SK-N-SH treated with all-trans-retinoic acid at 6 μM for 48 hours (cell line): ENCODE measurements around the gene RECK.

Experiments
- ATAC-seq: fragments of 200-7000 bp; cut with Tn5 transposase; 3 replicates; pipeline ENCODE4 v1.9.1; 2020; ENCODE audit warnings: mild to moderate bottlenecking, moderate library complexity
- ARNTL ChIP-seq: fragments of 450-650 bp; formaldehyde crosslinking; IDR thresholded peaks from 2 replicates; pipeline ENCODE4 v1.5.0; 2020; ENCODE audit warnings: low read depth, mild to moderate bottlenecking, moderate library complexity, borderline replicate concordance
- BACH2 ChIP-seq: fragments of 250-450 bp; sonication (Bioruptor Pico); IDR thresholded peaks from 2 replicates; pipeline ENCODE4 v1.9.0; 2021; ENCODE audit warnings: mild to moderate bottlenecking, borderline replicate concordance
- CREB5 ChIP-seq: fragments of 250-450 bp; sonication (Bioruptor Pico); IDR thresholded peaks from 2 replicates; pipeline ENCODE4 v1.5.1; 2020; ENCODE audit warnings: low read depth, mild to moderate bottlenecking, moderate library complexity
- CSDC2 ChIP-seq: fragments of 250-450 bp; sonication (Bioruptor Pico); IDR thresholded peaks from 2 replicates; pipeline ENCODE4 v1.5.0; 2020; ENCODE audit warnings: mild to moderate bottlenecking, moderate library complexity
- CSRNP3 ChIP-seq: fragments of 250-450 bp; sonication (Bioruptor Pico); IDR thresholded peaks from 2 replicates; pipeline ENCODE4 v1.5.1; 2021; ENCODE audit warnings: mild to moderate bottlenecking, moderate library complexity
- ESRRG ChIP-seq: fragments of 250-450 bp; sonication (Bioruptor Pico); IDR thresholded peaks from 2 replicates; pipeline ENCODE4 v1.6.1; 2021; ENCODE audit warnings: mild to moderate bottlenecking
- GLIS3 ChIP-seq: fragments of 250-450 bp; sonication (Bioruptor Pico); IDR thresholded peaks from 2 replicates; pipeline ENCODE4 v1.5.0; 2020; ENCODE audit warnings: mild to moderate bottlenecking, moderate library complexity
- ISL1 ChIP-seq: fragments of 250-450 bp; sonication (Bioruptor Pico); IDR thresholded peaks from 2 replicates; pipeline ENCODE4 v2.1.2; 2022; ENCODE audit warnings: mild to moderate bottlenecking, moderate library complexity
- OSR1 ChIP-seq: fragments of 250-450 bp; sonication (Bioruptor Pico); IDR thresholded peaks from 2 replicates; pipeline ENCODE4 v1.8.0; 2022; ENCODE audit warnings: moderate library complexity, mild to moderate bottlenecking, inconsistent platforms
- PATZ1 ChIP-seq: fragments of 250-450 bp; sonication (Bioruptor Pico); IDR thresholded peaks from 2 replicates; pipeline ENCODE4 v1.8.0; 2020; ENCODE audit warnings: mild to moderate bottlenecking, moderate library complexity, borderline replicate concordance
- POU6F1 ChIP-seq: fragments of 250-450 bp; sonication (Bioruptor Pico); IDR thresholded peaks from 2 replicates; pipeline ENCODE4 v1.8.0; 2021; ENCODE audit warnings: low read depth, mild to moderate bottlenecking, moderate library complexity, borderline replicate concordance
- RARB ChIP-seq: fragments of 250-450 bp; sonication (Bioruptor Pico); IDR thresholded peaks from 2 replicates; pipeline ENCODE4 v1.8.0; 2021; ENCODE audit warnings: mild to moderate bottlenecking, moderate library complexity
- SNAI2 ChIP-seq: fragments of 250-450 bp; sonication (Bioruptor Pico); IDR thresholded peaks from 2 replicates; pipeline ENCODE4 v1.5.0; 2020; ENCODE audit warnings: mild to moderate bottlenecking, moderate library complexity
- TOX ChIP-seq: fragments of 250-450 bp; sonication (Bioruptor Pico); IDR thresholded peaks from 2 replicates; pipeline ENCODE4 v1.8.0; 2021; ENCODE audit warnings: mild to moderate bottlenecking, moderate library complexity, borderline replicate concordance
- TSHZ2 ChIP-seq: fragments of 250-450 bp; sonication (Bioruptor Pico); IDR thresholded peaks from 2 replicates; pipeline ENCODE4 v1.5.0; 2020; ENCODE audit warnings: mild to moderate bottlenecking, moderate library complexity
- ZC3H10 ChIP-seq: fragments of 250-450 bp; sonication (Bioruptor Pico); IDR thresholded peaks from 2 replicates; pipeline ENCODE4 v1.5.1; 2021; ENCODE audit warnings: mild to moderate bottlenecking, moderate library complexity
- ZFP3 ChIP-seq: fragments of 250-450 bp; sonication (Bioruptor Pico); IDR thresholded peaks from 2 replicates; pipeline ENCODE4 v1.5.0; 2020; ENCODE audit warnings: mild to moderate bottlenecking, moderate library complexity
- ZNF565 ChIP-seq: fragments of 450-650 bp; formaldehyde crosslinking; conservative IDR thresholded peaks from 2 replicates; pipeline ENCODE4 v1.5.0; 2020; ENCODE audit warnings: low read depth, mild to moderate bottlenecking, moderate library complexity
- ZNF70 ChIP-seq: fragments of 450-650 bp; formaldehyde crosslinking; IDR thresholded peaks from 2 replicates; pipeline ENCODE4 v1.5.0; 2020; ENCODE audit warnings: mild to moderate bottlenecking, moderate library complexity
- ZNF8 ChIP-seq: fragments of 450-650 bp; formaldehyde crosslinking; IDR thresholded peaks from 2 replicates; pipeline ENCODE4 v1.5.0; 2020; ENCODE audit warnings: mild to moderate bottlenecking, moderate library complexity

The RECK gene

GRCh38 chr9:36031774-36032555 is 4.7 kb upstream of the RECK start:
- no peak; the same call in 2 of the 3 replicates for ATAC-seq
- TF ChIP-seq ZC3H10, result no peak
- TF ChIP-seq, all 23 proteins: peak for 0

- TF ChIP-seq TSHZ2 (CRISPR knock-in tag) (no peak), BACH2 (CRISPR knock-in tag) (no peak), RARB (CRISPR knock-in tag) (no peak), ISL1 (no peak), ZNF8 (no peak), ESRRG (no peak), TOX (CRISPR knock-in tag) (no peak), GLIS3 (CRISPR knock-in tag) (no peak), SNAI2 (CRISPR knock-in tag) (no peak), CSDC2 (CRISPR knock-in tag) (no peak), CREB5 (CRISPR knock-in tag) (no peak), PATZ1 (CRISPR knock-in tag) (no peak), ZNF70 (CRISPR knock-in tag) (no peak), ZFP3 (no peak), ARNTL (CRISPR knock-in tag) (no peak), OSR1 (no peak), POU6F1 (CRISPR knock-in tag) (no peak)
- no peak for ATAC-seq
Measured at GRCh38 chr9:36033788-36034187, 2.9 kb upstream of the RECK start.

- no peak for ATAC-seq
- no peak for TF ChIP-seq BACH2 (CRISPR knock-in tag)
- TF ChIP-seq ARNTL (CRISPR knock-in tag), result no peak
- no peak for TF ChIP-seq ESRRG
- no peak for TF ChIP-seq CSRNP3
- TF ChIP-seq GLIS3 (CRISPR knock-in tag), result no peak
- TF ChIP-seq ZNF565 (CRISPR knock-in tag), result no peak
- no peak for TF ChIP-seq SNAI2 (CRISPR knock-in tag)
- no peak for TF ChIP-seq POU6F1 (CRISPR knock-in tag)
- no peak for TF ChIP-seq TSHZ2 (CRISPR knock-in tag)
- no peak for TF ChIP-seq ZNF8
Measured at GRCh38 chr9:36034234-36034633, 2.5 kb upstream of the RECK start.
